ENCODE data around the gene TMPRSS11F.

GRCh38 chr4:68148800-68149685, 19.4 kb upstream of the TMPRSS11F start:
- no peak for TF ChIP-seq POLR2A (IDR thresholded peaks at IDR 0.05)
- TF ChIP-seq CTCF (IDR thresholded peaks at IDR 0.05): no peak
- no peak for TF ChIP-seq POLR2AphosphoS5 (IDR thresholded peaks at IDR 0.05)

Data from gastroesophageal sphincter (tissue), 3 donors.